Cardiac fibroblast (primary cell): ENCODE measurements around the gene P4HA2.

Experiments used
- DNase-seq, 2 donors: peaks; one replicate each; pipeline versions ENCODE4 v3.0.0 to v3.0.0-alpha.2; 2010; ENCODE audit warnings: low read depth in 2 of 2
- H3K4me3 ChIP-seq, 2 donors: replicated peaks in 1 of 2; 1 replicate in 1 of 2; 2 replicates in 1 of 2; pipeline ENCODE4 v1.5.1; 2011; ENCODE audit warnings: low read depth in 2 of 2, low read length in 2 of 2, mild to moderate bottlenecking in 2 of 2, moderate library complexity in 1 of 2
- CTCF ChIP-seq: IDR thresholded peaks from one replicate; pipeline ENCODE4 v1.5.1; 2011; ENCODE audit warnings: low read depth, mild to moderate bottlenecking, low read length, inconsistent platforms

Gene P4HA2

GRCh38 chr5:132207778-132208177 lies 19.9 kb downstream of the P4HA2 start:
- TF ChIP-seq CTCF, result no peak
- H3K4me3 ChIP-seq, result no peak overlapping the region
- DNase-seq, result no peak

GRCh38 chr5:132206782-132207181 lies 20.9 kb downstream of the P4HA2 start:
- no peak for TF ChIP-seq CTCF
- no peak for DNase-seq

GRCh38 chr5:132205385-132206125 lies 22.1 kb downstream of the P4HA2 start:
- TF ChIP-seq CTCF, result no peak

More at GRCh38 chr5:132206782-132207181, 20.9 kb downstream of the P4HA2 start:
- H3K4me3 ChIP-seq, result no peak overlapping the region

GRCh38 chr5:132204371-132205135 lies 23.1 kb downstream of the P4HA2 start:
- TF ChIP-seq CTCF, result no peak
- no peak for DNase-seq
- no peak overlapping the region for H3K4me3 ChIP-seq

More at GRCh38 chr5:132205385-132206125, 22.1 kb downstream of the P4HA2 start:
- H3K4me3 ChIP-seq, result no peak overlapping the region
- peak in 1 of 2 donors; percentile 33 for DNase-seq

GRCh38 chr5:132203916-132204315 lies 23.7 kb downstream of the P4HA2 start:
- TF ChIP-seq CTCF, result no peak
- H3K4me3 ChIP-seq, result no peak overlapping the region
- DNase-seq, result no peak

GRCh38 chr5:132203464-132203818 lies 24.2 kb downstream of the P4HA2 start:
- no peak for TF ChIP-seq CTCF
- peak in 1 of 2 donors; percentile 57 for DNase-seq
- H3K4me3 ChIP-seq, result no peak overlapping the region
